ENCODE measurements around the gene DSCAML1.

- TF ChIP-seq, protein P1, sequence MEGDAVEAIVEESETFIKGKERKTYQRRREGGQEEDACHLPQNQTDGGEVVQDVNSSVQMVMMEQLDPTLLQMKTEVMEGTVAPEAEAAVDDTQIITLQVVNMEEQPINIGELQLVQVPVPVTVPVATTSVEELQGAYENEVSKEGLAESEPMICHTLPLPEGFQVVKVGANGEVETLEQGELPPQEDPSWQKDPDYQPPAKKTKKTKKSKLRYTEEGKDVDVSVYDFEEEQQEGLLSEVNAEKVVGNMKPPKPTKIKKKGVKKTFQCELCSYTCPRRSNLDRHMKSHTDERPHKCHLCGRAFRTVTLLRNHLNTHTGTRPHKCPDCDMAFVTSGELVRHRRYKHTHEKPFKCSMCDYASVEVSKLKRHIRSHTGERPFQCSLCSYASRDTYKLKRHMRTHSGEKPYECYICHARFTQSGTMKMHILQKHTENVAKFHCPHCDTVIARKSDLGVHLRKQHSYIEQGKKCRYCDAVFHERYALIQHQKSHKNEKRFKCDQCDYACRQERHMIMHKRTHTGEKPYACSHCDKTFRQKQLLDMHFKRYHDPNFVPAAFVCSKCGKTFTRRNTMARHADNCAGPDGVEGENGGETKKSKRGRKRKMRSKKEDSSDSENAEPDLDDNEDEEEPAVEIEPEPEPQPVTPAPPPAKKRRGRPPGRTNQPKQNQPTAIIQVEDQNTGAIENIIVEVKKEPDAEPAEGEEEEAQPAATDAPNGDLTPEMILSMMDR (IDR thresholded peaks at IDR 0.05): no peak
- no peak for TF ChIP-seq POLR2A (IDR thresholded peaks at IDR 0.05)
Observed at GRCh38 chr11:117569911-117570310, 227.1 kb downstream of the DSCAML1 start.
